DMS153 (cell line): ENCODE data around the gene ZNF385A.

Source experiments
- DNase-seq: peaks from one replicate; lab custom pipeline; 2025; lab: John Stamatoyannopoulos, UW

ZNF385A gene

GRCh38 chr12:54373649-54374561, 10.6 kb downstream of the ZNF385A start:
- no peak for DNase-seq

- no peak for DNase-seq
Measured at GRCh38 chr12:54372113-54372806, 12.3 kb downstream of the ZNF385A start.

GRCh38 chr12:54371328-54372112, 13.0 kb downstream of the ZNF385A start:
- peak; percentile 90 for DNase-seq

- DNase-seq = no peak
Measured at GRCh38 chr12:54370171-54370730, 14.3 kb downstream of the ZNF385A start.

GRCh38 chr12:54369597-54370131, 14.9 kb downstream of the ZNF385A start:
- DNase-seq = no peak

- peak; percentile 72 for DNase-seq
Measured at GRCh38 chr12:54368709-54369596, 15.6 kb downstream of the ZNF385A start.

GRCh38 chr12:54368025-54368708, 16.4 kb downstream of the ZNF385A start:
- DNase-seq = no peak

GRCh38 chr12:54364413-54364812, 20.1 kb downstream of the ZNF385A start, which contains the start of gene GPR84:
Gene GPR84, minus strand, starts transcription at chr12:54364486. Its CDS starts 635 bp downstream, at chr12:54363851.
- no peak for DNase-seq

GRCh38 chr12:54363618-54364017, 20.9 kb downstream of the ZNF385A start:
- DNase-seq = no peak

- DNase-seq = no peak
Measured at GRCh38 chr12:54363047-54363446, 21.5 kb downstream of the ZNF385A start.

- peak; percentile 76 for DNase-seq
Measured at GRCh38 chr12:54360717-54361456, 23.6 kb downstream of the ZNF385A start.

- no peak for DNase-seq
Measured at GRCh38 chr12:54359762-54360351, 24.7 kb downstream of the ZNF385A start.

- DNase-seq = peak; percentile 99
Measured at GRCh38 chr12:54358945-54359761, 25.4 kb downstream of the ZNF385A start.

GRCh38 chr12:54358191-54358944, 26.2 kb downstream of the ZNF385A start:
- peak; percentile 27 for DNase-seq

GRCh38 chr12:54357506-54358190, 26.9 kb downstream of the ZNF385A start:
- DNase-seq = no peak

GRCh38 chr12:54356951-54357356, 27.6 kb downstream of the ZNF385A start:
- no peak for DNase-seq

GRCh38 chr12:54356228-54356627, 28.3 kb downstream of the ZNF385A start:
- DNase-seq = no peak
